SK-N-SH treated with all-trans-retinoic acid at 6 μM for 48 hours (cell line): ENCODE measurements around the gene TFAP2A.

Experiments
- ATAC-seq: fragments of 200-7000 bp; cut with Tn5 transposase; 3 replicates; pipeline ENCODE4 v1.9.1; 2020; ENCODE audit warnings: mild to moderate bottlenecking, moderate library complexity
- ARNTL ChIP-seq: fragments of 450-650 bp; formaldehyde crosslinking; IDR thresholded peaks from 2 replicates; pipeline ENCODE4 v1.5.0; 2020; ENCODE audit warnings: low read depth, mild to moderate bottlenecking, moderate library complexity, borderline replicate concordance
- BACH2 ChIP-seq: fragments of 250-450 bp; sonication (Bioruptor Pico); IDR thresholded peaks from 2 replicates; pipeline ENCODE4 v1.9.0; 2021; ENCODE audit warnings: mild to moderate bottlenecking, borderline replicate concordance
- CREB5 ChIP-seq: fragments of 250-450 bp; sonication (Bioruptor Pico); IDR thresholded peaks from 2 replicates; pipeline ENCODE4 v1.5.1; 2020; ENCODE audit warnings: low read depth, mild to moderate bottlenecking, moderate library complexity
- CSDC2 ChIP-seq: fragments of 250-450 bp; sonication (Bioruptor Pico); IDR thresholded peaks from 2 replicates; pipeline ENCODE4 v1.5.0; 2020; ENCODE audit warnings: mild to moderate bottlenecking, moderate library complexity
- CSRNP3 ChIP-seq: fragments of 250-450 bp; sonication (Bioruptor Pico); IDR thresholded peaks from 2 replicates; pipeline ENCODE4 v1.5.1; 2021; ENCODE audit warnings: mild to moderate bottlenecking, moderate library complexity
- ESRRG ChIP-seq: fragments of 250-450 bp; sonication (Bioruptor Pico); IDR thresholded peaks from 2 replicates; pipeline ENCODE4 v1.6.1; 2021; ENCODE audit warnings: mild to moderate bottlenecking
- ISL1 ChIP-seq: fragments of 250-450 bp; sonication (Bioruptor Pico); IDR thresholded peaks from 2 replicates; pipeline ENCODE4 v2.1.2; 2022; ENCODE audit warnings: mild to moderate bottlenecking, moderate library complexity
- PATZ1 ChIP-seq: fragments of 250-450 bp; sonication (Bioruptor Pico); IDR thresholded peaks from 2 replicates; pipeline ENCODE4 v1.8.0; 2020; ENCODE audit warnings: mild to moderate bottlenecking, moderate library complexity, borderline replicate concordance
- PPARA ChIP-seq: fragments of 250-450 bp; sonication (Bioruptor Pico); IDR thresholded peaks from 2 replicates; pipeline ENCODE4 v1.5.0; 2020; ENCODE audit warnings: mild to moderate bottlenecking, borderline replicate concordance
- RARB ChIP-seq: fragments of 250-450 bp; sonication (Bioruptor Pico); IDR thresholded peaks from 2 replicates; pipeline ENCODE4 v1.8.0; 2021; ENCODE audit warnings: mild to moderate bottlenecking, moderate library complexity
- SNAI2 ChIP-seq: fragments of 250-450 bp; sonication (Bioruptor Pico); IDR thresholded peaks from 2 replicates; pipeline ENCODE4 v1.5.0; 2020; ENCODE audit warnings: mild to moderate bottlenecking, moderate library complexity
- TCF4 ChIP-seq: fragments of 250-450 bp; sonication (Bioruptor Pico); IDR thresholded peaks from 2 replicates; pipeline ENCODE4 v1.8.0; 2021; ENCODE audit warnings: mild to moderate bottlenecking, moderate library complexity, borderline replicate concordance
- TOX ChIP-seq: fragments of 250-450 bp; sonication (Bioruptor Pico); IDR thresholded peaks from 2 replicates; pipeline ENCODE4 v1.8.0; 2021; ENCODE audit warnings: mild to moderate bottlenecking, moderate library complexity, borderline replicate concordance
- TSHZ2 ChIP-seq: fragments of 250-450 bp; sonication (Bioruptor Pico); IDR thresholded peaks from 2 replicates; pipeline ENCODE4 v1.5.0; 2020; ENCODE audit warnings: mild to moderate bottlenecking, moderate library complexity
- ZC3H10 ChIP-seq: fragments of 250-450 bp; sonication (Bioruptor Pico); IDR thresholded peaks from 2 replicates; pipeline ENCODE4 v1.5.1; 2021; ENCODE audit warnings: mild to moderate bottlenecking, moderate library complexity
- ZFP3 ChIP-seq: fragments of 250-450 bp; sonication (Bioruptor Pico); IDR thresholded peaks from 2 replicates; pipeline ENCODE4 v1.5.0; 2020; ENCODE audit warnings: mild to moderate bottlenecking, moderate library complexity
- ZFP30 ChIP-seq: fragments of 450-650 bp; formaldehyde crosslinking; IDR thresholded peaks from 2 replicates; pipeline ENCODE4 v1.5.0; 2022; ENCODE audit warnings: mild to moderate bottlenecking, moderate library complexity
- ZNF565 ChIP-seq: fragments of 450-650 bp; formaldehyde crosslinking; conservative IDR thresholded peaks from 2 replicates; pipeline ENCODE4 v1.5.0; 2020; ENCODE audit warnings: low read depth, mild to moderate bottlenecking, moderate library complexity
- ZNF70 ChIP-seq: fragments of 450-650 bp; formaldehyde crosslinking; IDR thresholded peaks from 2 replicates; pipeline ENCODE4 v1.5.0; 2020; ENCODE audit warnings: mild to moderate bottlenecking, moderate library complexity
- ZNF8 ChIP-seq: fragments of 450-650 bp; formaldehyde crosslinking; IDR thresholded peaks from 2 replicates; pipeline ENCODE4 v1.5.0; 2020; ENCODE audit warnings: mild to moderate bottlenecking, moderate library complexity

Gene TFAP2A

GRCh38 chr6:10422737-10423034 lies 7.8 kb upstream of the TFAP2A start:
- no peak for TF ChIP-seq ZNF565
- TF ChIP-seq ZNF8 = no peak
- TF ChIP-seq PPARA = no peak
- TF ChIP-seq ZFP3 = no peak
- TF ChIP-seq ZNF70 (CRISPR knock-in tag) = no peak
- no peak for TF ChIP-seq ARNTL (CRISPR knock-in tag)
- no peak for TF ChIP-seq TCF4
- TF ChIP-seq ZC3H10 (CRISPR knock-in tag) = no peak
- no peak for TF ChIP-seq PATZ1 (CRISPR knock-in tag)
- TF ChIP-seq ZFP30 (CRISPR knock-in tag) = no peak
- no peak for TF ChIP-seq BACH2 (CRISPR knock-in tag)
- TF ChIP-seq RARB = no peak
- no peak for TF ChIP-seq CSDC2
- no peak for TF ChIP-seq ISL1 (CRISPR knock-in tag)
- TF ChIP-seq SNAI2 (CRISPR knock-in tag) = no peak
- no peak for TF ChIP-seq TSHZ2
- no peak for TF ChIP-seq CREB5 (CRISPR knock-in tag)
- ATAC-seq = no peak

GRCh38 chr6:10421921-10422736 lies 7.3 kb upstream of the TFAP2A start:
- no peak for ATAC-seq
- TF ChIP-seq SNAI2 (CRISPR knock-in tag) (no peak), TSHZ2 (no peak), TCF4 (no peak), ESRRG (CRISPR knock-in tag) (no peak), ZNF70 (CRISPR knock-in tag) (no peak), ZFP3 (no peak), CREB5 (CRISPR knock-in tag) (no peak)

- ATAC-seq = no peak
- TF ChIP-seq BACH2 (CRISPR knock-in tag) (no peak), CSDC2 (no peak), ARNTL (CRISPR knock-in tag) (no peak), CSRNP3 (no peak), ZNF70 (CRISPR knock-in tag) (no peak), PPARA (no peak), ZFP30 (CRISPR knock-in tag) (no peak), CREB5 (CRISPR knock-in tag) (no peak), TOX (CRISPR knock-in tag) (no peak)
Observed at GRCh38 chr6:10421158-10421920, 6.5 kb upstream of the TFAP2A start.
